ENCODE results near the gene PDX1.

Gene PDX1

DNA sequence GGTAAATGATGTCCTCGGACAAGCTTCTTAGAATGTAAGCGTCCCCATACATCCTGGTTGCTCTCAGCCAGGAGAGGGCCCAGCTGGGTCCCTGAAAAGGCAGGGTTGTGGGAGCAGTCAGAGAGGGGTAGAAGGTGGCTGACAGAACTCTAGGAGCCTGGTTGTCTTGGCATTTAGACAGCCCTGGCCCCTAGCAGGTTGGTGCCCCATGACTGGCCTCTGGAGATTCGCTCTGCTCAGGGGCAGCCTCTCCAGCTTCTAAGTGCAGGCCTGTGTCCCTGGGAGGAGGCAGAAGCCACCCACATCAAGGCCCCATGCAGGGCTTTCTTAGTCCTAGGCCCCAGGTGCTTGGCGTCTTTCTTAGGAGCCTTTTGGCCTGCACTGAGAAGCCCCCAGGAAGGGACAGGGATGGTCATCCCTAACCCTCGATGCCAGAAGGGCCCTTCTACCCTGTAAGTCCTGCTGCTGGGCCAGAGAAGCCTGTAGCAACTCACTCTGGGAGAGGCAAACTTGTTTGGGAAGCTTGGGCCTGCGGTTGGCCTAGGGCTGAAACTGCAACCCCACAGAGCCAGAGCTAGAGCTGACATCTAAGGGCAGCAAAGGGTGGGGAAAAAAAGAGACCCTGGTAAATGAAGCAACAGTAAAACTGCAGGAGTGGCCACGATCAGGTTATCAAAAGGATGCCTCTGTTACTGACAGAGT is 52.1 kb downstream of the PDX1 start:
- Histone ChIP-seq H3K4me3 (IDR thresholded peaks at IDR 0.05; ENCODE audit: insufficient read depth, low read depth, low read length) (no peak overlapping the region), H4K20me1 (ENCODE audit: insufficient read depth) (no peaks in the 10 kb centered on the region), H3K9ac (no peak overlapping the region), H3K4me2 (no peak overlapping the region), H3K79me2 (ENCODE audit: insufficient read depth, low read depth) (no peaks in the 10 kb centered on the region), H3K36me3 (ENCODE audit: insufficient read depth) (no peaks in the 10 kb centered on the region), H2AFZ (ENCODE audit: low read depth) (no peak overlapping the region; the same call in 1 of the 2 replicates), H3K4me1 (ENCODE audit: low read depth, poor library complexity, severe bottlenecking) (no peaks in the 10 kb centered on the region), H3K27ac (no peak overlapping the region), H3K27me3 (ENCODE audit: insufficient read depth, low read depth) (no peaks in the 10 kb centered on the region)
- TF ChIP-seq CTCF (conservative IDR thresholded peaks at IDR 0.05; ENCODE audit: low read depth, low read length), result no peak

DNA sequence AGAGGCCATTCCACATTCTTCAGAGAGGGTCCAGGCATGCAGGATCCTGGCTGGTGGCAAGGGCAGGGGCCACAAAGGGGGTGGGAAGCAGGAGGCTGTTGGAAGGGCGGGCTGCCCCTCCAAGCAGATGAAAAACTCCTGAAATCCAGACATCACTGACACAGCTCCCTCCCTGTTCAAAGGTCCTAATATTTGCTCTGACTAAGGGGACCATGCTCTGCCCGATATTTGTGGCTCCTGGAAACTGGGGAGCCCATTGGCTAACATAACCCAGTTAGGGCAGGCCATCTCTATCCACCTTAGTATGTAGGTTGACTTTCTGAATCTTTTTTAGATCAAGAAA is 52.6 kb downstream of the PDX1 start:
- Histone ChIP-seq H3K79me2 (ENCODE audit: insufficient read depth, low read depth) (no peaks in the 10 kb centered on the region), H3K4me3 (IDR thresholded peaks at IDR 0.05; ENCODE audit: insufficient read depth, low read depth, low read length) (no peak overlapping the region), H3K27ac (no peak overlapping the region), H4K20me1 (ENCODE audit: insufficient read depth) (no peaks in the 10 kb centered on the region), H3K36me3 (ENCODE audit: insufficient read depth) (no peaks in the 10 kb centered on the region), H3K4me2 (no peak overlapping the region), H2AFZ (ENCODE audit: low read depth) (no peak overlapping the region), H3K4me1 (ENCODE audit: low read depth, poor library complexity, severe bottlenecking) (no peaks in the 10 kb centered on the region), H3K27me3 (ENCODE audit: insufficient read depth, low read depth) (no peaks in the 10 kb centered on the region), H3K9ac (no peak overlapping the region)
- TF ChIP-seq CTCF (conservative IDR thresholded peaks at IDR 0.05; ENCODE audit: low read depth, low read length), result no peak

GRCh38 chr13:27973291-27973690 is 53.5 kb downstream of the PDX1 start:
- Histone ChIP-seq H3K27ac (no peak overlapping the region), H2AFZ (ENCODE audit: low read depth) (no peak overlapping the region), H3K27me3 (ENCODE audit: insufficient read depth, low read depth) (no peaks in the 10 kb centered on the region), H3K4me1 (ENCODE audit: low read depth, poor library complexity, severe bottlenecking) (no peaks in the 10 kb centered on the region), H3K9ac (no peak overlapping the region), H3K36me3 (ENCODE audit: insufficient read depth) (no peaks in the 10 kb centered on the region), H3K4me3 (IDR thresholded peaks at IDR 0.05; ENCODE audit: insufficient read depth, low read depth, low read length) (no peak overlapping the region), H3K4me2 (no peak overlapping the region), H4K20me1 (ENCODE audit: insufficient read depth) (no peaks in the 10 kb centered on the region), H3K79me2 (ENCODE audit: insufficient read depth, low read depth) (no peaks in the 10 kb centered on the region)
- no peak for TF ChIP-seq CTCF (conservative IDR thresholded peaks at IDR 0.05; ENCODE audit: low read depth, low read length)

DNA sequence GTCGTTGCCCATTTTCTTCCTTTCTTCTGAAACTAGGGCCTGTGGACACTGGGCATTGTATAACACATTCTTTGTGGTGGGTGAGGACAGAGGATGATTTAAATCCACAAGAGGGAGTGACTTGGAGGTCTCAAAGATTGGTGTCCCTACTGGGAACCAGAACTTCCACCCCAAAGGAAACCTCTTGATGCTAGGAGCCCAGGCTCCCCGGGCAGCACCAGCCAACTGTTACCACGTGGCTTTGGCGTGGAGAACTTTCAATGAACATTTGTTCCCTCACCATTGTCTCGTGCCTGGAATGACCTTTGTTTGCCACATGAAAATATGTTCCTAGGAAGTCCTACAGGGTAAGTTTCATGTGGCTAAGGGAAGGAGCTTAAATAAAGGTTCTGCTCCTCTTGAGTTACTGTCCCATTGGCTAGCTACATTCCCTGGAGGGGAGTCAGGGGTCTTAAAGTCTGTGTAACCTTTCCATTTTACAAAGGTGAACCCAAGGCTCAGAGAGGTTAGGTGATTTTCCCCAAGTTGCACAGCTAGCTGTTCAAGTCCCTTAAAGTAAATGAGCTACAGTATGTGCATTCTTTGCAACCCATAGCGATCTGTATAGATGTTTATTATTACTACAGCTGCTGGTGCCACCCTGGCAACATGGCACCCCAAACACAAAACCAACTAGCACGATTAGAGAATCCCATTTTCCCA is 54.3 kb downstream of the PDX1 start:
- Histone ChIP-seq H3K4me3 (IDR thresholded peaks at IDR 0.05; ENCODE audit: insufficient read depth, low read depth, low read length) (no peak overlapping the region), H3K79me2 (ENCODE audit: insufficient read depth, low read depth) (no peaks in the 10 kb centered on the region), H3K27ac (no peak overlapping the region), H3K27me3 (ENCODE audit: insufficient read depth, low read depth) (no peaks in the 10 kb centered on the region), H3K4me1 (ENCODE audit: low read depth, poor library complexity, severe bottlenecking) (no peaks in the 10 kb centered on the region), H3K36me3 (ENCODE audit: insufficient read depth) (no peaks in the 10 kb centered on the region), H4K20me1 (ENCODE audit: insufficient read depth) (no peaks in the 10 kb centered on the region), H3K9ac (no peak overlapping the region), H2AFZ (ENCODE audit: low read depth) (no peak overlapping the region), H3K4me2 (no peak overlapping the region)
- TF ChIP-seq CTCF (conservative IDR thresholded peaks at IDR 0.05; ENCODE audit: low read depth, low read length), result no peak
